Activated T-helper 17 cell treated with anti-CD3 and anti-CD28 coated beads, Interleukin-2, amount 50 U/mL, for 72 hours (primary cell): ENCODE measurements around the gene C16orf54. TPM values are rescaled to one million over a fixed set of nuclear protein-coding genes. Genes with fewer than 3 reads are reported as not detected.
A peak's percentile ranks its signal among the peaks of the same experiment; 100 is the strongest.
"Not testable (repeated sequence)": the region's sequence is repeated elsewhere in the genome, so short reads cannot be mapped to it uniquely, and the experiment has no call there.

Experiments
- ATAC-seq: fragments of 150-1000 bp; cut with Tn5 transposase; replicated peaks from 2 replicates; pipeline ENCODE4 v1.10.0; 2021; ENCODE audit warnings: mild to moderate bottlenecking, moderate library complexity
- H3K27ac Mint-ChIP-seq: one replicate; pipeline ENCODE4 v1.8.0; 2022; ENCODE audit warnings: mixed read lengths
- H3K27me3 Mint-ChIP-seq: one replicate; pipeline ENCODE4 v1.8.0; 2022; ENCODE audit warnings: mixed read lengths
- H3K36me3 Mint-ChIP-seq: one replicate; pipeline ENCODE4 v1.8.0; 2022; ENCODE audit warnings: low read depth, mild to moderate bottlenecking, mixed read lengths
- H3K4me1 Mint-ChIP-seq: one replicate; pipeline ENCODE4 v1.8.0; 2022; ENCODE audit warnings: mixed read lengths
- H3K4me3 Mint-ChIP-seq: one replicate; pipeline ENCODE4 v1.8.0; 2022; ENCODE audit warnings: mild to moderate bottlenecking, mixed read lengths
- H3K9me3 Mint-ChIP-seq: one replicate; pipeline ENCODE4 v1.8.0; 2022; ENCODE audit warnings: mixed read lengths
- total RNA-seq, 2 donors: library from RNA; stranded (reverse); gene quantifications; one replicate each; pipeline ENCODE4 v1.2.3, GENCODE V29; 2022

The C16orf54 gene
- total RNA-seq, 2 donors from 2014 or later = 15.9 to 23.5 TPM

GRCh38 chr16:29777576-29778350 lies 32.0 kb upstream of the C16orf54 start, which contains the start of gene ZG16:
TSS of gene ZG16 (plus strand) at chr16:29778256. CDS start at chr16:29779267, 1,011 bp downstream.
- Mint-ChIP-seq H3K27me3 (no peaks in the 10 kb centered on the region), H3K4me3 (no peak within 1 kb of the TSS), H3K36me3 (no peaks in the 10 kb centered on the region), H3K4me1 (peaks cover 10% of the 10 kb centered on the region), H3K27ac (no peak within 1 kb of the TSS), H3K9me3 (no peaks in the 10 kb centered on the region)
- ATAC-seq = no peak

GRCh38 chr16:29775742-29776408 lies 30.1 kb upstream of the C16orf54 start:
- Mint-ChIP-seq H3K27me3 (no peaks in the 10 kb centered on the region), H3K4me3 (no peak overlapping the region), H3K9me3 (no peaks in the 10 kb centered on the region), H3K36me3 (no peaks in the 10 kb centered on the region), H3K27ac (no peak overlapping the region), H3K4me1 (peaks cover 10% of the 10 kb centered on the region)
- no peak for ATAC-seq

DNA sequence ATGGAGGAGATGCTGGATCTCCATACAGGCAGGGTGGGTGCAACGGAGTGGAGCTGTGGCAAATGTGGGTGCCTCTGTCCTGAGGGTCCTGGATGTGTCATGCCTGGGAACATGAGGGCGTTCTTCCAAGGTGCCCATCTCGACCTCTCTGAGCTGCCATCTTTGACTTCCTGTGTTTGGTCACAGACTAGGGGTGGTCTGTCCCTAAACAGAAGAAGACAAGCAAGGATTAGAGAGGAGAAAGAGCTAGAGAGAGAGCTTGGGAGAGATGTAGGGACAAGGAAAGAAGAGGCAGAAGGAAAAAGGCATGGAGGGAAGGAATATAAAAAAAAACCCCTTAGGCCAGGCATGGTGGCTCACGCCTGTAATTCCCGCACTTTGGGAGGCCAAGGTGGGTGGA lies 28.9 kb upstream of the C16orf54 start:
- ATAC-seq = no peak
- Mint-ChIP-seq H3K27me3 (no peaks in the 10 kb centered on the region), H3K4me3 (no peak overlapping the region), H3K4me1 (peaks cover 15% of the 10 kb centered on the region), H3K27ac (peak overlapping the region; percentile 26), H3K9me3 (no peaks in the 10 kb centered on the region), H3K36me3 (no peaks in the 10 kb centered on the region)

DNA sequence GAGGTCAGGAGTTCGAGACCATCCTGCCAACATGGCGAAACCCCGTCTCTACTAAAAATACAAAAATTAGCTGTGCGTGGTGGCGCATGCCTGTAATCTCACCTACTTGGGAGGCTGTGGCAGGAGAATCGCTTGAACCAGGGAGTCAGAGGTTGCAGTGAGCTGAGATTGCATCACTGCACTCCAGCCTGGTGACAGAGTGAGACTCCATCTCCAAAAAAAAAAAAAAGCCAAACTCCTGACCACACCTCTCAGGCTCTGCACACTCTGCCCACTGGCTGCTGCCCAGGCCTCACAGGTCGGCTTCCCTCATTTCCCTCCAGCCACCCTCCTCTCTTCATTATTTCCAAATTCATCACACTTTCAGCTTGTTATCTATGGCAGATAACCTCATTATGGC lies 26.5 kb upstream of the C16orf54 start:
- H3K4me3 Mint-ChIP-seq = not testable (repeated sequence)

GRCh38 chr16:29770250-29770929 lies 24.6 kb upstream of the C16orf54 start:
- H3K36me3 Mint-ChIP-seq = no peaks in the 10 kb centered on the region
- H3K9me3 Mint-ChIP-seq = no peaks in the 10 kb centered on the region
- H3K27ac Mint-ChIP-seq = no peak overlapping the region
- ATAC-seq = no peak
- no peaks in the 10 kb centered on the region for H3K27me3 Mint-ChIP-seq
- H3K4me3 Mint-ChIP-seq = no peak overlapping the region
- H3K4me1 Mint-ChIP-seq = peaks cover 11% of the 10 kb centered on the region

More for the DNA sequence above, 26.5 kb upstream of the C16orf54 start:
- H3K36me3 Mint-ChIP-seq, H3K27me3 Mint-ChIP-seq, ATAC-seq, H3K27ac Mint-ChIP-seq, H3K9me3 Mint-ChIP-seq: not testable (repeated sequence)
- peaks cover 15% of the 10 kb centered on the region for H3K4me1 Mint-ChIP-seq

- Mint-ChIP-seq H3K4me1 (peaks cover 10% of the 10 kb centered on the region), H3K27me3 (no peaks in the 10 kb centered on the region)
Observed at GRCh38 chr16:29769507-29769906, 23.7 kb upstream of the C16orf54 start.

DNA sequence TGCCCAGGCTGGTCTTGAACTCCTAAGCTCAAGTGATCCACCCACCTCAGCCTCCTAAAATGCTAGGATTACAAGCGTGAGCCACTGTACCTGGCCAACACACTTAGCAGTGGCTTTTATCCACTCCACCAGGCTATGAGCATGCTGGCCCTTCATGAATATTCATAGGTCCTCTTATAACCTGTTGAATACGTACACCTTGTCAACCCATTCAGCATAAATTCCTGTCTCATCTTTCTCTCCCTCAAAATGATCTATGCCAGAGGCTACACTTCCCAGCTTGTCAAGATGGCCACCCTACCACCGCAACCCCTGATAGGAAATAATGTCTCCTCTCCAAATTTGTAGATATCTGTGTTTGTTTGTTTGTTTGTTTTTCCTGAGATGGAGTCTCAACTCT lies 21.3 kb upstream of the C16orf54 start:
- no peak for ATAC-seq
- Mint-ChIP-seq H3K4me1 (peaks cover 6% of the 10 kb centered on the region), H3K27me3 (no peaks in the 10 kb centered on the region), H3K9me3 (no peaks in the 10 kb centered on the region), H3K27ac (no peak overlapping the region), H3K36me3 (no peaks in the 10 kb centered on the region), H3K4me3 (no peak overlapping the region)

More at GRCh38 chr16:29769507-29769906, 23.7 kb upstream of the C16orf54 start:
- Mint-ChIP-seq H3K9me3 (no peaks in the 10 kb centered on the region), H3K27ac (no peak overlapping the region), H3K36me3 (no peaks in the 10 kb centered on the region), H3K4me3 (no peak overlapping the region)
- ATAC-seq = no peak

DNA sequence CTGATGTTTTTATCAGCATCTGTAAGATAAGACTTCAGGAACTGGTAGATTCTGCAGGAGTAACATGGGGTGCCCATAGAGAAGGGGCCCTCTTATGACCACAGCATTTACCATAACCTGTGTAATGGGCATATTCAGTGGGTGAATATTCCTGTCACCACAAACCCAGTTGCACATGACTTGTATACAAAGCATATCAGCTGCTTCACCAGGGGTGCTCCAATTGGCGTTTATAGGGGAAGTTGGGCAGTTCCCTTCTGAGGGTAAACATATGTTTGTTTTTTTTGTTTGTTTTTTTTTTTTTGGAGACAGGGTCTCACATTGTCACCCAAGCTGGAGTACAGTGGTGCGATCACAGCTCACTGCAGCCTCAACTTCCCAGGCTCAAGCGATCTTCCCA lies 20.8 kb upstream of the C16orf54 start:
- no peak for ATAC-seq

DNA sequence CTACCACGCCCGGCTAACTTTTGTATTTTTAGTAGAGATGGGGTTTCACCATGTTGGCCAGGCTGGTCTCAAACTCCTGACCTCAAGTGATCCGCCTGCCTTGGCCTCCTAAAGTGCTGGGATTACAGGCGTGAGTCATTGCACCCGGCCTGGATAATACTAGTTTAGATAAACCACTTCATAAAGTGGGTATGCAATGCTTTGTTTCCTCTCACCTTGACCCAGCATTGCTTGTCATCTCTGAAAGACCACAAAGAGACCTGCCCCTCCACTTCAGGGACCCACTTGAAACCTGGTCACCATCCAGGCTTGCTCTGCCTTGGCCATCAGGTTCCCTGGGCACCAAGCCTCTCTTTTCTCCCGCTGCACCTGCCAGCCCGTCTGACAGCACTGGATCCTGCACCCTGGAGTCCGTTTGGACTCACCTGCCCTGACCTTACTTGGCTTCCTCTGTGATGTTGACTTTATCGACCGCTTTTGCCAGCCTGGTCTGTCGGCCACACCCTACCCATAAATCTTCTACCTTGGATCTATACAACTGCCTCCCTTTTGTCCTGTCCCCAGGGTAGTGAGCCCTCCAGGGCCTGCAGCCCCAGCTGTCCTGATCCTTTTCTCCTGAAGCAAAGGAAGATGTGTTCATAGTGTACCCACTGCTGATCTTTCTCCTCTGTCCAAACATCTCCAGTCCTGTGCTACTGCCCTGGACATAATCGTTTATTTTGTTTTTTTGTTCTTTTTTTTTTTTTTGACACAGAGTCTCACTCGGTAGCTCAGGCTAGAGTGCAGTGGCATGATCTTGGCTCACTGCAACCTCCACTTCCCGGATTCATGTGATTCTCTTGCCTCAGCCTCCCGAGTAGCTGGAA lies 19.6 kb upstream of the C16orf54 start:
- Mint-ChIP-seq H3K4me3 (no peak overlapping the region), H3K4me1 (peaks cover 8% of the 10 kb centered on the region), H3K27me3 (no peaks in the 10 kb centered on the region), H3K9me3 (no peaks in the 10 kb centered on the region), H3K36me3 (no peaks in the 10 kb centered on the region), H3K27ac (no peak overlapping the region)
- no peak for ATAC-seq

More for the DNA sequence above, 20.8 kb upstream of the C16orf54 start:
- H3K4me1 Mint-ChIP-seq = peaks cover 6% of the 10 kb centered on the region
- no peaks in the 10 kb centered on the region for H3K9me3 Mint-ChIP-seq
- H3K27ac Mint-ChIP-seq = no peak overlapping the region
- H3K27me3 Mint-ChIP-seq = no peaks in the 10 kb centered on the region
- H3K4me3 Mint-ChIP-seq = no peak overlapping the region
- no peaks in the 10 kb centered on the region for H3K36me3 Mint-ChIP-seq

DNA sequence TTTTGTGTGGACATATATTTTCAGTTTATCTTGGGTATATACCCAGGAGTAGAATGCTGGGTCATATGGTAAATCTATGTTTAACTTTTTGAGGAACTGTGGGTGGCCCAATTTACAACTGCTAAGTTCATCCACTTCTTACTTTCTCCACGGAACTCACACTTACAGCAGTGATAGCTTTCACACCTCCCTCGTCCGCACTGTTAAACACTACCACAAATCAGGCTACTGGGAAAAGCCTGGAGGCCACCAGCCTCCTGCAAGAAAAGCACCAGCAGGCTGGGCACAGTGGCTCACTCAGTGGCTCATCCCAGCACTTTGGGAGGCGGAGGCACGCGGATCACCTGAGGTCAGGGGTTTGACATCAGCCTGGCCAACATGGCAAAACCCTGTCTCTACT lies 17.5 kb upstream of the C16orf54 start:
- Mint-ChIP-seq H3K36me3 (no peaks in the 10 kb centered on the region), H3K27ac (no peak overlapping the region), H3K4me3 (no peak overlapping the region), H3K27me3 (no peaks in the 10 kb centered on the region), H3K4me1 (peaks cover 5% of the 10 kb centered on the region), H3K9me3 (no peaks in the 10 kb centered on the region)
- ATAC-seq = no peak

- Mint-ChIP-seq H3K4me1 (peaks cover 5% of the 10 kb centered on the region), H3K4me3 (no peak overlapping the region), H3K36me3 (no peaks in the 10 kb centered on the region), H3K9me3 (no peaks in the 10 kb centered on the region), H3K27ac (no peak overlapping the region), H3K27me3 (no peaks in the 10 kb centered on the region)
- no peak for ATAC-seq
Observed at GRCh38 chr16:29761882-29762281, 16.1 kb upstream of the C16orf54 start.

DNA sequence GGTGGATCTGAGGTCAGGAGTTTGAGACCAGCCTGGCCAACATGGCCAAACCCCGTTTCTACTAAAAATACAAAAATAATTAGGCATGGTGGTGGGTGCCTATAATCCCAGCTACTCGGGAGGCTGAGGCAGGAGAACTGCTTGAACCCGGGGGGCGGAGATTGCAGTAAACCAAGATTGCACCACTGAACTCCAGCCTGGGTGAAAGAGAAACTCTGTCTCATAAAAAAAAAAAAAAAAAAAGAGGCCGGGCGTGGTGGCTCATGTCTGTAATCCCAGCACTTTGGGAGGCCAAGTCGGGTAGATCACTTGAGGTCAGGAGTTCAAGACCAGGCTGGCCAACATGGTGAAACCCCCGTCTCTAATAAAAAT lies 15.5 kb upstream of the C16orf54 start:
- ATAC-seq = not testable (repeated sequence)

GRCh38 chr16:29760567-29761279 lies 14.9 kb upstream of the C16orf54 start:
- no peak for ATAC-seq
- Mint-ChIP-seq H3K27me3 (no peaks in the 10 kb centered on the region), H3K27ac (no peak overlapping the region), H3K4me1 (peaks cover 5% of the 10 kb centered on the region), H3K36me3 (no peaks in the 10 kb centered on the region), H3K9me3 (no peaks in the 10 kb centered on the region), H3K4me3 (no peak overlapping the region)

More for the DNA sequence above, 15.5 kb upstream of the C16orf54 start:
- not testable (repeated sequence) for H3K9me3 Mint-ChIP-seq, H3K4me1 Mint-ChIP-seq, H3K4me3 Mint-ChIP-seq, H3K27ac Mint-ChIP-seq, H3K36me3 Mint-ChIP-seq, H3K27me3 Mint-ChIP-seq
